Keratinocyte (primary cell): ENCODE results near the gene VASP. TPM values are rescaled to one million over a fixed set of nuclear protein-coding genes. Genes with fewer than 3 reads are reported as not detected.

Experiments
- DNase-seq: peaks from one replicate; pipeline ENCODE4 v3.0.0-alpha.2; 2011; ENCODE audit warnings: low read depth, missing footprints, low spot score
- FAIRE-seq: peaks from 2 replicates; lab custom pipeline; 2011; peaks lifted over from hg19 to GRCh38; lab: Jason Lieb, UNC
- H2AFZ ChIP-seq: 2 replicates; pipeline ENCODE4 v1.6.0; 2012; ENCODE audit warnings: low read length, control low read depth, inconsistent platforms; ENCODE audit not compliant: control insufficient read depth
- H3K27ac ChIP-seq: 2 replicates; pipeline ENCODE4 v1.5.1; 2011; ENCODE audit warnings: low read length; ENCODE audit not compliant: control insufficient read depth, insufficient read depth
- H3K27me3 ChIP-seq: 3 replicates; pipeline ENCODE4 v1.6.0; 2011; ENCODE audit warnings: low read length; ENCODE audit not compliant: control insufficient read depth, insufficient read depth; ENCODE audit errors: extremely low read depth
- H3K36me3 ChIP-seq, 2 experiments: 2 replicates in 1 of 2; 3 replicates in 1 of 2; pipeline ENCODE4 v1.5.1; 2011; ENCODE audit warnings: low read length in 2 of 2, mild to moderate bottlenecking in 1 of 2; ENCODE audit not compliant: control insufficient read depth in 2 of 2, insufficient read depth in 2 of 2; ENCODE audit errors: extremely low read depth in 1 of 2
- H3K4me1 ChIP-seq: 3 replicates; pipeline ENCODE4 v1.5.1; 2011; ENCODE audit warnings: low read length; ENCODE audit not compliant: control insufficient read depth, insufficient read depth; ENCODE audit errors: extremely low read depth
- H3K4me2 ChIP-seq: 3 replicates; pipeline ENCODE4 v1.6.0; 2011; ENCODE audit warnings: low read depth, low read length; ENCODE audit not compliant: control insufficient read depth, insufficient read depth; ENCODE audit errors: extremely low read depth
- H3K4me3 ChIP-seq, 3 experiments: fragments of 200-600 bp in 1 of 3; sonication (generic) in 1 of 3; 2 replicates in 2 of 3; 3 replicates in 1 of 3; pipeline ENCODE4 v1.5.1; 2011 to 2016; ENCODE audit warnings: low read length in 3 of 3, mild to moderate bottlenecking in 3 of 3, control low read depth in 2 of 3, inconsistent platforms in 1 of 3, low read depth in 1 of 3, mixed read lengths in 1 of 3, mixed run types in 1 of 3, moderate library complexity in 1 of 3; ENCODE audit not compliant: control insufficient read depth in 2 of 3, insufficient read depth in 2 of 3; ENCODE audit errors: extremely low read depth in 1 of 3
- H3K79me2 ChIP-seq: 2 replicates; pipeline ENCODE4 v1.6.0; 2012; ENCODE audit warnings: low read length; ENCODE audit not compliant: control insufficient read depth, insufficient read depth
- H3K9ac ChIP-seq: 3 replicates; pipeline ENCODE4 v1.6.0; 2011; ENCODE audit warnings: low read length; ENCODE audit not compliant: control insufficient read depth, insufficient read depth; ENCODE audit errors: extremely low read depth
- H3K9me1 ChIP-seq: 3 replicates; pipeline ENCODE4 v1.6.0; 2011; ENCODE audit warnings: low read length; ENCODE audit not compliant: control insufficient read depth, insufficient read depth; ENCODE audit errors: extremely low read depth
- H3K9me3 ChIP-seq: 2 replicates; pipeline ENCODE4 v1.5.1; 2012; ENCODE audit warnings: low read depth, low read length; ENCODE audit not compliant: control insufficient read depth
- H4K20me1 ChIP-seq: 3 replicates; pipeline ENCODE4 v1.6.0; 2011; ENCODE audit warnings: low read length; ENCODE audit not compliant: control insufficient read depth, insufficient read depth; ENCODE audit errors: extremely low read depth
- EZH2 ChIP-seq: IDR thresholded peaks from one replicate; pipeline ENCODE4 v1.6.1; 2012; ENCODE audit warnings: inconsistent platforms, mild to moderate bottlenecking, low read length, moderate library complexity
- dilution Hi-C: fragments of 300-500 bp; cut with MboI; formaldehyde crosslinking; loops from one replicate; pipeline ENCODE4 v1.7.0; 2020; ENCODE audit warnings: low sequenced_read_pairs; ENCODE audit not compliant: extremely low pct_ligation_motif_present
- polyA plus RNA-seq, 5 experiments: library from polyadenylated mRNA; depleted of rRNA in 3 of 5; stranded (reverse) in 3 of 5; stranded (forward) in 1 of 5; unstranded in 1 of 5; fragments of >200 nt; gene quantifications; 1 replicate in 1 of 5; 2 replicates in 3 of 5; 3 replicates in 1 of 5; pipeline versions ENCODE4 v1.2.1 to v1.2.3, GENCODE V29; 2011 to 2012; ENCODE audit warnings: missing spikeins in 2 of 5, low read depth in 1 of 5, low replicate concordance in 1 of 5
- TF ChIP-seq, protein P1 (sequence below), 3 experiments: IDR thresholded peaks in 1 of 3; conservative IDR thresholded peaks in 1 of 3; optimal IDR thresholded peaks in 1 of 3; 2 replicates in 2 of 3; 3 replicates in 1 of 3; pipeline versions ENCODE3 to v1.5.1; 2011; ENCODE audit warnings: low read length in 3 of 3, mild to moderate bottlenecking in 3 of 3, moderate library complexity in 2 of 3, control low read depth in 1 of 3, inconsistent platforms in 1 of 3; ENCODE audit not compliant: insufficient read depth in 2 of 3; ENCODE audit errors: extremely low read depth in 1 of 3

Gene VASP
- polyA plus RNA-seq, 1 donor (not counting 4 experiments of a cell fraction or from before 2014, with no cell fraction given) = 99.0 TPM

DNA sequence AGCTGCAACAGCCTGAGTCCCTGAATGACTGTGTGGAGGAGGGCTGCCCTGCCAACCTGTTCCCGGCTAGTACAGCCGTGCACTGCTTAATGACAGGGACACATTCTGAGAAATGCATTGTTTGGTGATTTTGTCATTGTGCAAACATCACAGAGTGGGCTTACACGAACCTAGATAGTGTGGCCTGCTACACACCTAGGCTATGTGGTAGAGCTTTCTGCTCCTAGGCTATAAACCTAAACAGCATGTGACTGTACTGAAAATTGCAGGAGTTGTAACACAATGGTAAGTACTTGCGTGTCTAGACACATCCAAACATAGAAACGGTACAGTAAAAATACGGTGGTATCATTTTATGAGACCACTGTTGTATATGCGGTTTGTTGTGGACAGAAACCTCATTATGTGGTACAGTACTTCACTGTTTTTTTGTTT, 35.0 kb downstream of the VASP start:
- Histone ChIP-seq H3K4me1 (peaks cover 25% of the 10 kb centered on the region), H3K9ac (no peak overlapping the region), H3K9me3 (no peaks in the 10 kb centered on the region), H3K79me2 (no peaks in the 10 kb centered on the region), H3K27ac (no peak overlapping the region), H3K4me3 (no peak overlapping the region), H3K9me1 (no peaks in the 10 kb centered on the region), H3K27me3 (no peaks in the 10 kb centered on the region), H3K4me2 (peak overlapping the region; percentile 13), H3K36me3 (no peaks in the 10 kb centered on the region), H2AFZ (no peak overlapping the region), H4K20me1 (no peaks in the 10 kb centered on the region)
- TF ChIP-seq EZH2 = no peak
- TF ChIP-seq, protein P1, sequence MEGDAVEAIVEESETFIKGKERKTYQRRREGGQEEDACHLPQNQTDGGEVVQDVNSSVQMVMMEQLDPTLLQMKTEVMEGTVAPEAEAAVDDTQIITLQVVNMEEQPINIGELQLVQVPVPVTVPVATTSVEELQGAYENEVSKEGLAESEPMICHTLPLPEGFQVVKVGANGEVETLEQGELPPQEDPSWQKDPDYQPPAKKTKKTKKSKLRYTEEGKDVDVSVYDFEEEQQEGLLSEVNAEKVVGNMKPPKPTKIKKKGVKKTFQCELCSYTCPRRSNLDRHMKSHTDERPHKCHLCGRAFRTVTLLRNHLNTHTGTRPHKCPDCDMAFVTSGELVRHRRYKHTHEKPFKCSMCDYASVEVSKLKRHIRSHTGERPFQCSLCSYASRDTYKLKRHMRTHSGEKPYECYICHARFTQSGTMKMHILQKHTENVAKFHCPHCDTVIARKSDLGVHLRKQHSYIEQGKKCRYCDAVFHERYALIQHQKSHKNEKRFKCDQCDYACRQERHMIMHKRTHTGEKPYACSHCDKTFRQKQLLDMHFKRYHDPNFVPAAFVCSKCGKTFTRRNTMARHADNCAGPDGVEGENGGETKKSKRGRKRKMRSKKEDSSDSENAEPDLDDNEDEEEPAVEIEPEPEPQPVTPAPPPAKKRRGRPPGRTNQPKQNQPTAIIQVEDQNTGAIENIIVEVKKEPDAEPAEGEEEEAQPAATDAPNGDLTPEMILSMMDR (optimal IDR thresholded peaks at IDR 0.05 in 1 of 3, IDR thresholded peaks at IDR 0.05 in 1 of 3, conservative IDR thresholded peaks at IDR 0.05 in 1 of 3; ENCODE audit: extremely low read depth in 1 of 3, insufficient read depth in 2 of 3, low read length in 3 of 3) = no peak
- peak; percentile 81 for FAIRE-seq
- dilution Hi-C loops = no loop called here
- no peak for DNase-seq

DNA sequence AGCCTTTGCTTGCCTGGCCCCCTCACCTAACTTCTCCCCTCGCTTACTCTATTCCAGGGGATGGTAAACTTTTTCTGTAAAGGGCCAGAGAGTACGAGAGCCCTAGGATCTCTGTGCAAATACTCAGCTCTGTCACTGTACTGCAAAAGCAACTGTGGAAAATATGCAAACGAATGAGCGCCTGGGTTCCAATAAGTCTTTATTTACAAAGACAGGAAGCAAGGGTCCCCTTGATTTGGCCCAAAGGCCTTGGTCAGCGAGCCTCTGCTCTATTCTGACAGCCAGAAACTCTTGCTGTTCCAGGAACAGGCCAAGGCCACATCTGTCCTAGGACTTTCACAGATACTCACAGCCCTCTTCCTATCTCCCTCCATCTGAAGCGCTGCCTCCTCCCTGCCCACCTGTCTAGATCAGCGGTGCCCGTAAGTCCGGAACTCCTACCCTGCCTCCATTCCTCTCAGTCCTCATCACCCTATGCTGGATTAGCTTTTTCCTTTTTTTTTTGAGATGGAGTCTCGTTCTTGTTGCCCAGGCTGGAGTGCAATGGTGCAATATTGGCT, 40.0 kb downstream of the VASP start:
- H3K4me1 ChIP-seq = peaks cover 32% of the 10 kb centered on the region
- no peaks in the 10 kb centered on the region for H3K27me3 ChIP-seq
- FAIRE-seq (no peak), DNase-seq (no peak)
- dilution Hi-C loops = no loop called here
- no peaks in the 10 kb centered on the region for H4K20me1 ChIP-seq
- no peak overlapping the region for H3K27ac ChIP-seq
- H2AFZ ChIP-seq = no peak overlapping the region
- H3K9ac ChIP-seq = no peak overlapping the region
- H3K36me3 ChIP-seq = no peaks in the 10 kb centered on the region
- no peak overlapping the region for H3K4me3 ChIP-seq
- no peak for TF ChIP-seq EZH2
- TF ChIP-seq, protein P1 (optimal IDR thresholded peaks at IDR 0.05 in 1 of 3, IDR thresholded peaks at IDR 0.05 in 1 of 3, conservative IDR thresholded peaks at IDR 0.05 in 1 of 3; ENCODE audit: extremely low read depth in 1 of 3, insufficient read depth in 2 of 3, low read length in 3 of 3) = no peak
- no peaks in the 10 kb centered on the region for H3K9me3 ChIP-seq
- H3K79me2 ChIP-seq = no peaks in the 10 kb centered on the region
- no peak overlapping the region for H3K4me2 ChIP-seq
- peaks cover 3% of the 10 kb centered on the region for H3K9me1 ChIP-seq
